ENCODE results near the gene RANBP9.

GRCh38 chr6:13669476-13669875 is 42.2 kb downstream of the RANBP9 start:
- no peak for TF ChIP-seq CTCF (IDR thresholded peaks at IDR 0.05; ENCODE audit: low read depth, low read length)
- TF ChIP-seq POLR2A (IDR thresholded peaks at IDR 0.05; ENCODE audit: extremely low read depth, insufficient read length), result no peak
